HG02642 (cell line): ENCODE measurements around the gene WSCD2.

ENCODE experiments used
- ATAC-seq: cut with Tn5 transposase; IDR thresholded peaks from one replicate; pipeline ENCODE4 v1.9.1; 2021; ENCODE audit warnings: mild to moderate bottlenecking; ENCODE audit not compliant: unreplicated experiment, poor library complexity

The WSCD2 gene

DNA sequence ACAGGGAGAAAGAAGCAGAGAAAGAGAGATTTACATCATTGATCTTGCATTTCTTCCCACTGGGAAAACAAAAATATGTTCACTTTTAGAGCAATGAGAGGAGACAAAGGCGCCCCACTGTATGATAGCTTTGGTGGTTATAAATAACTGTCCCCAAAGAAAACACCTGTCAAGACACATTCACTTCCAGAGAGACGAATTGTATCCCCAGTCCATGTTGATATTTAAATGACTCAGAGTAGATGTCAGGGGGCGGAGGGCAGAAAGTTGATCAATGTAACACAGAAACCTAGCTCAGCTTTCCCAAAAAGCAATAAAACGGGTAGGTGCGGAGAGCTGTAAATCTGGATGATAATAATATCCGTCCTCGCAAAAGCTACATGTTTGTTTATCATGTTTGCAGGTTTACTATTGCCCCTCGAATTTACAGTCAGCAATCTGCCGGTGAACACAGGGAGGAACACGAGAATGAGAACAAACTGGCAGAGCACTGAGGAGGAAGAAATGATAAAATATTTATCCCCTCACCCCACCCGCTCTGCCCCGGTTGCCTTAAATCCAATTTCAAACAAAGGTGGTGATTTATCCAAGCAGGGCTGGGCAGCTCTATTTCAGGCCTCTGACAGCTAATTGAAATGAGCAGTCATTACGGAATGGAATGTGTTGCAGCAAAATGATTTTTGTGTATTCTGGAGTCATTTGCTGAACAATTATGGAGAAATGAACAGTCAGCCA, 125.6 kb downstream of the WSCD2 start:
- no peak for ATAC-seq

- ATAC-seq: no peak
Observed at GRCh38 chr12:108255252-108255602, 126.1 kb downstream of the WSCD2 start.

- no peak for ATAC-seq
Observed at GRCh38 chr12:108257004-108257403, 127.9 kb downstream of the WSCD2 start.

- no peak for ATAC-seq
Observed at GRCh38 chr12:108257610-108258106, 128.6 kb downstream of the WSCD2 start.

GRCh38 chr12:108260039-108260438, 131.0 kb downstream of the WSCD2 start:
- no peak for ATAC-seq

DNA sequence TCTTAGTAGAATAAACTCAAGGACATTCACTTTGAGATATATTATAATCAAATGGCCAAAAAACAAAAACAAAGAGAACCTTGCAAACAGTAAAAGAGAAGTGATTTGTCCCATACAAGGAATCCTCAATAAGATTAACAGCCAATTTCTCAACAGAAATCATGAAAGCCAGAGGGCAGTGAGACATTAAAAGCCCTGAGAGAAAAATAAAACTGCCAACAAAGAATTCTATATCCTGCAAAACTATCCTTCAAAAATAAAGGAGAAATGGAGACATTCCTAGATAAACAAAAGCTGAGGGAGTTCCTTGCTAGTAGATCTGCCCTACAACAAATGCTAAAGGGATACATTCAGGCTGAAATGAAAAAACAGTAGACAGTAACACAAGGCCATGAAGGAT, 131.9 kb downstream of the WSCD2 start:
- ATAC-seq: no peak

DNA sequence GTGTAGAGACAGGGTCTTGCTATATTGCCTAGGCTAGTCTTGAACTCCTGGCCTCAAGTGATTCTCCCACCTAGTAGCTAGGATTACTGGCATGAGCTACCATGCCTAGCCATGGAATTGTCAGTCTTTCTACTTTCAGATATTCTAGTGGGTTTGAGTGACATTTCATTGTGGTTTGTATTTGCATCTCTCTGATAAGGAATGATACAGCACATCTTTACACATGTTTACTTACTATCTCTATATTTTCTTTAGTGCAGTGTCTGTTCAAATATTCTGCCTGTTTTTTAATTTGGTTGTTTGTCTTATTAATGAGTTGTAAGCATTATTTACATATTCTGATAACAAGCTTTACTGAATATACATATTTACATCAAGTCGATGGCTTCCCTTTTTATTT, 136.4 kb downstream of the WSCD2 start:
- ATAC-seq: no peak

GRCh38 chr12:108266131-108266530, 137.0 kb downstream of the WSCD2 start:
- ATAC-seq: no peak

DNA sequence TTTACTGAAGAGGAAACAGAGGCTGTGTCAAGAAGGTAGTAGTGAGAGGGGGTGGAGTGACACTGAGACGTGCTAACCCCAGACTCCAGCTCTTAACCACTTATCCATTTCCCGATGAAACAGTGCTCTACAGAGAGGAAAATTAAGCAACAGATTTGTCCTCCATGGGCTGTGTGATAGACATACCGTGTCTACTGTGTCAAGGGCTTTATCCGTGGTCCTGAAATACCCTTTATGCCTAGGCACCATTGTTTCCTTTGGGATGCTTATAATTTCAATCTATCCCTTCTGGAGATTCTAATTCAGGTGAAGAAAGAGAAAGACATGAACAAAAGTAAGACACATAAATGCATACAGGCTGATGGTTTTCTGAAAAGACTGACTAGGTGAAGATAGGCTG, 138.4 kb downstream of the WSCD2 start:
- ATAC-seq: no peak

- ATAC-seq: no peak
Observed at GRCh38 chr12:108268397-108268796, 139.3 kb downstream of the WSCD2 start.

- no peak for ATAC-seq
Observed at GRCh38 chr12:108269224-108269623, 140.1 kb downstream of the WSCD2 start.

DNA sequence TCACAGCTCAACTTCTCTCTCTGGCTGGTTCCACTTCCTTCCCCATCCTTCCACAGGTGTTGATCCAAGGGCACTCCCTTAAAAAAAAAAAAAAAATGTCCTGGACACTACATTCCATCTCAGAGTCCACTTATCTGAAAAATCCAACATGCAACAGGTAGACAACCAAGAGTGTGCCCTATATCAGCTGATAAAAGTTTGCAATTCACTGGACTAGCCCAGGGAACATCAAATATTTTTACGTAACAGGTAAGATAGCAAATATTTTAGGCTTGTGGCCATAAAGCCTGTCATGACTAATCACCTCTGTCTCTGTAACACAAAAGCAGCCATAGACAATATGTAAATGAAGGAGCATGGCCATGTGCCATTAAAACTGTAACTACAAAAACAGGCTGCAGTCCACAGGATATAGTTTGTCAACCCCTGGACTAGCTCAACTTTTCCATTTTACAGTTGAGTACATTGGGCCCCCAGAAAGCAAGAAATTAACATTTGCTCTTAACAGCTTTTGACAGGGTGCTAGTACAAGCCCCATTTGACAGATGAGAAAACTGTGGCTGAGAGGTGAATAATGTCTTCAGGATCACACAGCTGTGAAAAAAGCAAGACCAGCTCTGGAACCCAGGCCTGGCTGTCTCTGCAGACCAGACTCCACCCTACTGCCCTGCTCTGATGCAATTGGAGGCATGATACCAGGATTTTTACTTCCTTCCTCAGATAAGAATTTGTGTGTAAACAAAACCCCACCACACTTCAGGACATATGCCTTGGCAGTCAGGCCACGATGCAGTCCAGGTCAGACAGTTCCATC, 141.2 kb downstream of the WSCD2 start:
- no peak for ATAC-seq

DNA sequence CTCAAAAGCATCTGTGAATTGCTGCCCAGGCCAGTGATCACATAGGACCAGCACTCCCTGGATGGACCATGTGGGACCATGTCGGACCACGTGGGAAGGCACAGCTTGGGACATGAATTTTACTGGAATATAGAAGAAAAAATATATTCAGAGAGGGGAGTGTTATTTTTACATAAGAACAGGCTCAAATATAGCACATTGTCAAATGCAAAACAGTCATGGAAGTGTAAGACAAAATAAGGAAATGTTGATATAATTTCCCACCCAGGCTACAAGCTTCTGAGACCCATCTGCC, 141.7 kb downstream of the WSCD2 start:
- no peak for ATAC-seq

DNA sequence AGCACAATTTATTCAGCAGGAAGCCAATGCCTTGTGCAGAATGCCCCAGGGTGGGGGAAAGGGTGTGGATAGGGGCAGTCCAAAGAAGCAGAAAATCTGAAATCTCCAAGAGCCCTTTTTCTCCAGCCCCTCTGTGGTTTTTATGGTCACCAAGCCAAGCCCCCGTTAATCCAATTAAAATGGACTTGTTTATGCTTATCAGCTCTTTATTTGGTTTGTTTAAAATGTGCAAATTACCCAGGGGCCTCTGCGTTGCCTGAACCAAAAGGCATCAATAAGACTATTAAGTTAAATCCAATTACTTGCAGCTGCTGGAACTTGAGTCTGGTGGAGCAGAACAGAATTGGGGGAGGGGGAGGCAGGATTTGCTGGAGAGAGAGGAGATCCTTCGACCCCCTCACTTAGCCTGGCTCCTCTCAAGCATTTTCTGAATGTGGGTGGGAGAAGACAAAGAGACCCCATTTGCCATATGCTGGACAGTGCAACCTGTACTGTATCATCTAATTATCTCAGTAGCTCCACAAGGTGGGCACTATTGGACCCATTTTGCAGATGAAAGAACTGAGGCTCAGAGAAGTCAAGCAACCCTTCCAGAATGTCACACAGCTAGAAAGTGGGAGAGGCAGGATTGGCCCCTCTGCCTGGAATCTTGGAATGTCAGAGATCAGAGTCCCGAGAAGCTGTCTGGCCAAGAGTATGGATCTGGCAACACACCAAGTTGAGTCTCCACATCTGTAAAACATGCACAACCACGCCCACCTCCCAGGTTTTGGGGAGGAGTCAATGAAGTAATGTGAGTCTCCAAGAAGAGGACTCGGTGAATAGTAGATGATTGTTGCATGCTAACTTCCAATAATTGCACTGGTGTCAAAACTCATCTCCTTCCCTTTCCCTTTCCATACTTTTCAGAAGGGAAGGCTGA, 143.1 kb downstream of the WSCD2 start:
- no peak for ATAC-seq

DNA sequence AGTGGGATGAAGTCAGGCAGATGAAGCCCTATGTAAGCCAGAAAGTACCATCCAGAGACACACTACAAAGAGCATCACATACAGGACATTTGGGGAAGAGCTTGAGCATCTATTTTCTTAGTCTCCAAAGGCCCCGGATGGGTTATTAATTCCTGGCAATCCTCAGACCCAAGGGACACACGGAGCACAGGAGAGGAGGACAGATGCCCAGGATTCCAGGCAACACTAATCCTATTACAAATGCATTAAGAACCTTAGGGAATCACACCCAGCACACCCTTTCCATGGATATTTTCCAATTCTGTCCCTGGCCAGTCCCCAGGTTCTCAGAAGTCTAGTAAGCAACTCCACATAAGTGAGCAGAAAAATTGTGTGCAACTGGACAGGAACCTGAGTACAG, 144.1 kb downstream of the WSCD2 start:
- no peak for ATAC-seq

GRCh38 chr12:108277613-108278012, 148.5 kb downstream of the WSCD2 start:
- ATAC-seq: no peak

- no peak for ATAC-seq
Observed at GRCh38 chr12:108282160-108282559, 153.1 kb downstream of the WSCD2 start.

DNA sequence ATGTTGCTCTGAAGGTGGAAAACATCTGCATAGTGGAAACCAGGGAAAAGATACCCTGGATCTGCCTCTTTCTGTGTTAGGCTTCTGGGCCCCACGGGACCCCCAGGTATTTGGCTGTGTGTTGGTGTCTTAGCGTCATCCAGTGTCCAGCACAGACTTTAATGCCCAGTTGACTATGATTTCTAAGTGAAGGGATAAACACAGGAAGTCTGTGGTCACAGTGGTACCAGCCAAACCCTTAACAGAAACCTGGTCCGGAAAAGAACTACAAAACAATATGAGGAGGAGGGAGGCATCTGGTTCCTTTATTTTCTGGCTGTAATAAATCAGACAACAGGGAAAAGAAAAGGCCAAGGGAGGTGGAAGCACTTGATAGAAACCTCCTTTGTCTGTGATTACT, 153.6 kb downstream of the WSCD2 start:
- ATAC-seq: no peak

DNA sequence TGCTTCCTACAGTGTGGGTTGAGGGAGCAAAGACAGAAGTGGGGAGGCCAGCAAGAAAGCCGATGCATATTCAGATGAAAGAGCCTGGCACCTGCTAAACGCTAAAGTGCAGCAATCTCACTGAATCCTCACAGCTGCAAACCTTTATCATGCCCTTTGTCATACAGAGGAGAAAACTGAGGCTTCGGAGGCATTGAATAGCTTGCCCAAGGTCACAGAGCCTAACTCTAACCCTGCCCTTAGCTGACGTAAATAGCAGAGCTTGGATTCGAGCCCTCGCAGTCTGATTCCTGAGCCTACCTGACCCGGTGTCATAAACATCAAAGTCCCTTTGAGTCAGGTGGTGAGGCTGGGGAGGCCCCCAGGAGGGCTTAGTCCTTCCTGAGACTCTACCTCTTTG, 155.1 kb downstream of the WSCD2 start:
- ATAC-seq: no peak

DNA sequence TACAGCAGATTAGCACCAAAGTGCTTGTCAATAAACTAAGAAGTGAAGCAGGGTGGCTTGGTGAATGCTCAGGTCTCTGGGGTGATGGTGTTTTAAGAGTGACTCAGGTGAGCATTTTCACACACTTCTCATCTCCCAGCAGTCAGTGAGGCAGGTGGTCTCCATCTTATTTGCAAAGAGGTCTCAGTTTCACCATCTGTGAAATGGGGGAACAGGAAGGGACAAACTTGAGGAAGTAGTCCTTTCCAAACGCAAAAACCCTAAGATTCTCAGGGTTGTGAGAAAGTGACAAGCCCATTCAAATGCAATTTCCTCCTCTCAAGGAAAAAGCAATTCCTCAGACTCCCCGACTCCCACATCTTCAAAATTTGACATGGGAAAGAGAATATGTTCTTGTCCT, 155.9 kb downstream of the WSCD2 start:
- ATAC-seq: no peak

GRCh38 chr12:108287227-108287626, 158.1 kb downstream of the WSCD2 start:
- no peak for ATAC-seq
